Mucosa of descending colon (tissue), 3 donors: Measurements from ENCODE around the gene GDAP2. TPM values are rescaled to one million over a fixed set of nuclear protein-coding genes. Genes with fewer than 3 reads are reported as not detected.

Experiments
- ATAC-seq: fragments of 200-7000 bp; cut with Tn5 transposase; one replicate; pipeline ENCODE4 v1.9.1; 2020; ENCODE audit warnings: mild to moderate bottlenecking, moderate library complexity
- DNase-seq, 3 donors: peaks; one replicate each; pipeline ENCODE4 v3.0.0-alpha.2; 2020
- H3K36me3 ChIP-seq: fragments of 200-600 bp; one replicate; pipeline ENCODE4 v1.8.0; 2021; ENCODE audit warnings: low read depth, mild to moderate bottlenecking
- H3K4me1 ChIP-seq: fragments of 200-600 bp; one replicate; pipeline ENCODE4 v1.8.0; 2021; ENCODE audit warnings: low read depth, mild to moderate bottlenecking
- H3K4me3 ChIP-seq: fragments of 200-600 bp; one replicate; pipeline ENCODE4 v1.8.0; 2021; ENCODE audit warnings: mild to moderate bottlenecking
- H3K9me3 ChIP-seq: fragments of 200-600 bp; one replicate; pipeline ENCODE4 v1.8.0; 2021; ENCODE audit warnings: mild to moderate bottlenecking
- intact Hi-C, 2 donors: fragments of 100-400 bp; cut with DNase I in 1 of 2; cut with micrococcal nuclease in 1 of 2; formaldehyde crosslinking; loops; one replicate each; pipeline versions ENCODE4 v1.11.0 to v1.11.1; 2022; cut with DNase I, micrococcal nuclease
- total RNA-seq, 3 donors: library from RNA; stranded (reverse); fragmentation: NEBNext Ultra II Directional in 2 of 3; extraction: Animal tissue kit (Norgen Biotek cat#: 25700) in 2 of 3; gene quantifications; one replicate each; pipeline versions ENCODE4 v1.2.1 to v1.2.4, GENCODE V29; 2021 to 2023
- TF ChIP-seq, protein P1 (sequence below): fragments of 200-600 bp; IDR thresholded peaks from one replicate; pipeline ENCODE4 v1.8.0; 2022; ENCODE audit warnings: antibody characterized with exemption, mild to moderate bottlenecking
- donor health status: DM: no; HTN: no; CAD: no; lungs with moderate emphysema.
- donor health status: DM: no; HTN: no; CAD: no.
- donor health status: DM: no; HTN: yes; CAD: no.

GDAP2 gene
- total RNA-seq, 3 donors from 2014 or later = 27.4 to 36.0 (median 33.5) TPM

DNA sequence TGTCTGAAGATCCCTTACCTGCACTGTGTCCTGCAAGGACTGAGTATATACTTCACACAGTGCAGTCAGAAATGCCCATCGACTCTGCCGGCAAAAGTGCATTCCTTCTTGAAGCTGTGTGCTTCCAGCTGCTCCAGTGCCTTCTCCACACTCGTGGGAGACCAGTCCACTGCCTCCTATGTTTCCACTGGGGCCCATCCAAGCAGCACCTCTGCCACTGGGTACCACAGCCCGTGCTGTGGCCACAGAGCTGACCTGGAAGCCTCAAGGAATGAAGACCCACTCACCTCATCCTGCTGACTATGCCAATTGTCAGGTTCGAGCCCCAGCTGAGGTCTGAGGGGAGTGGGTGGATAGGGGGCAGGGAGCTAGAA is 108.1 kb downstream of the GDAP2 start:
- intact Hi-C loops = no loop called here
- TF ChIP-seq, protein P1, sequence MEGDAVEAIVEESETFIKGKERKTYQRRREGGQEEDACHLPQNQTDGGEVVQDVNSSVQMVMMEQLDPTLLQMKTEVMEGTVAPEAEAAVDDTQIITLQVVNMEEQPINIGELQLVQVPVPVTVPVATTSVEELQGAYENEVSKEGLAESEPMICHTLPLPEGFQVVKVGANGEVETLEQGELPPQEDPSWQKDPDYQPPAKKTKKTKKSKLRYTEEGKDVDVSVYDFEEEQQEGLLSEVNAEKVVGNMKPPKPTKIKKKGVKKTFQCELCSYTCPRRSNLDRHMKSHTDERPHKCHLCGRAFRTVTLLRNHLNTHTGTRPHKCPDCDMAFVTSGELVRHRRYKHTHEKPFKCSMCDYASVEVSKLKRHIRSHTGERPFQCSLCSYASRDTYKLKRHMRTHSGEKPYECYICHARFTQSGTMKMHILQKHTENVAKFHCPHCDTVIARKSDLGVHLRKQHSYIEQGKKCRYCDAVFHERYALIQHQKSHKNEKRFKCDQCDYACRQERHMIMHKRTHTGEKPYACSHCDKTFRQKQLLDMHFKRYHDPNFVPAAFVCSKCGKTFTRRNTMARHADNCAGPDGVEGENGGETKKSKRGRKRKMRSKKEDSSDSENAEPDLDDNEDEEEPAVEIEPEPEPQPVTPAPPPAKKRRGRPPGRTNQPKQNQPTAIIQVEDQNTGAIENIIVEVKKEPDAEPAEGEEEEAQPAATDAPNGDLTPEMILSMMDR = no peak
- DNase-seq (no peak), ATAC-seq (no peak)
- H3K9me3 ChIP-seq = peaks cover 7% of the 10 kb centered on the region
- H3K4me3 ChIP-seq = no peak overlapping the region
- no peaks in the 10 kb centered on the region for H3K36me3 ChIP-seq
- H3K4me1 ChIP-seq = no peaks in the 10 kb centered on the region

DNA sequence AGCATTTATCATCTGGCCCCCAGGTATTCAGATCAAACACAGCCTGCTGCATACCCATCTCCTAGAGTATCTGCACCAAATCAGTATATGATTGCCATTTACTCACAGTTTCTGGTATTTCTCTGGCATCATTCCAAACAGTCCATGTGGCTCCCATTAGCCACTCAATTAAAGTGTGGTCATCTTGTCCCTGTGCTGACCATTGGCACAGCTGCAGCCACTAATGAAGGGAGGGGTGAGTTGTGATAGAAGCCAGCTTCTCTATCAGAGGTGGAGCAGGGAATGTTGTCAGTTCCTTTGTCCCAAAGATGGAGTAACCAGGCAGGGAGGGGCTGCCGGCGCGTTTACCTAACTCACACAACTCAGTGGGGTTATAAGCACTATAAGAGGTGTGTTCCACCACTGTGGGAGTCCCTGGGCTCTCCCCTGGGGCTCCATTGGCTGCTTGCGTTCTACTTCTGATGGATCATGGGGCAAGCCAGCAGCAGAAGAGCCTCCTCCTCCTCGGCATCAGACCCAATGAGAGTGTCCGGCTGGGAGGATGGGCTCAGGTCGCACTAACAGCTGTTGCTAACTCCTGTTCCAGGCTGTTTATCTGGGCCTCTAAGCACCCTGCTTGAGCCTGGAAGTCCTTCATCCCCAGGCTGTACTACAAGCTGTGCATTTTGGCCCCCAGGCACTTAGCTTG is 108.6 kb downstream of the GDAP2 start:
- no peaks in the 10 kb centered on the region for H3K36me3 ChIP-seq
- TF ChIP-seq, protein P1 = no peak
- no peaks in the 10 kb centered on the region for H3K4me1 ChIP-seq
- H3K4me3 ChIP-seq = no peak overlapping the region
- H3K9me3 ChIP-seq = peaks cover 7% of the 10 kb centered on the region
- ATAC-seq (no peak), DNase-seq (no peak)
- intact Hi-C loops = no loop called here

DNA sequence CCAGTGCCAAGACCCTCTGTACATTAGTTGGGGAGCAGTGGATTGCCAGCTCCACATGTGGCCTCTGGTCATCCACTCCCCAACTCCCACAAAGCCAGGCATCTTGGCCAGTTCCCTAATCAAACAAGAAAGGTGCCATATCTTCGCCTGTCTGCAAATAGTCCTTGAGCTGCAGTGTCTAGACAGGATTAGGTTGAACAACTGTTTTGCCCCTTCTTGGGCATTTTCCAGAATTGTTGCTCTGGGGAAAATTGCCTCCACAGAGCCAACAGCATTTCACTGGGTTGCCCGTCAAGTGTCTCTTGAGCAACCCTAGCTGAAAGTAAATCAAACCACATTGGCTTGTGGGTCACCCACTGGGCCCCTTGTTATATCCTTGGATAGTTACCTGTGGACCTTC is 109.3 kb downstream of the GDAP2 start:
- Histone ChIP-seq H3K9me3 (peaks cover 7% of the 10 kb centered on the region), H3K4me1 (no peaks in the 10 kb centered on the region), H3K36me3 (no peaks in the 10 kb centered on the region), H3K4me3 (no peak overlapping the region)
- DNase-seq (no peak), ATAC-seq (no peak)
- TF ChIP-seq, protein P1 = no peak
- intact Hi-C loops = no loop called here

DNA sequence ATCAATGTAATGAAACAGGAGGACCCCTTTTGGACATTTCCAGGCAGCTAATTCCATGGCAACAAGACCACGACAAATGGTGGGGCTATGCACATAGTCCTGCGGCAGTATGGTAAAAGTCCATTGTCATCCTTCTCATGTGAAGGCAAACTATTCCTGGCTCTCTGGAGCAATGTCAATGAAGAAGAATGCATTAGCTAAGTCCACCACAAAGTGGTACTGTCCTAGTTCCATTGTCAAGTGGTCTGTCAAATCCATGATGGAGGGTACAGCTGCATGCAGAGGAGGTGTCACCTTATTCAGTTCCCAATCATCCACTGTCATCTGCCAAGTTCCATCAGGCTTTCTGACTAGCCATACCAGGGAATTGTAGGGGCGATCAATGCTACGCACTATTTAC is 110.1 kb downstream of the GDAP2 start:
- Histone ChIP-seq H3K9me3 (peaks cover 7% of the 10 kb centered on the region), H3K4me1 (no peaks in the 10 kb centered on the region), H3K4me3 (no peak overlapping the region), H3K36me3 (no peaks in the 10 kb centered on the region)
- TF ChIP-seq, protein P1 = no peak
- ATAC-seq = no peak
- intact Hi-C loops = no loop called here
- DNase-seq = no peak

DNA sequence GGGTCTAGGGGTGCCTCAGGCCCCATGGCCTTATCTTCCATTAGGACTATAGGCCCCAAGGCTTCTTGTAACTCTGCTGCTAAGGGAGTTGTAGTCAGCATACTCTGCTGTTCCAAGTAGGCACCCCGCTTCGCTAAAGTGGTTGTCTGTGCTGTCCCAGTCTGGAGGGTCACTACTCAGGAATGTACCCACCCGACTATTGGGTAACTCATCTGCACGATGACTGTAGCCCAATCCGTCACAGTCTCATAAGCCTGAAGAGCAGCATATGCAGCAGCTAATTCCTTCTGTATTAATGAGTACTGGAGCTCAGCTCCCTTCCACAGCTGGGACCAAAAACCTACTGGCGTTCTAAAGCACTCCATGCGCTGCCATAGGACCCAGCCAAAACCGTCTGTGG is 111.0 kb downstream of the GDAP2 start:
- H3K36me3 ChIP-seq = no peaks in the 10 kb centered on the region
- TF ChIP-seq, protein P1 = no peak
- DNase-seq (no peak), ATAC-seq (no peak)
- H3K9me3 ChIP-seq = peaks cover 7% of the 10 kb centered on the region
- intact Hi-C loops = no loop called here
- no peak overlapping the region for H3K4me3 ChIP-seq
- no peaks in the 10 kb centered on the region for H3K4me1 ChIP-seq

DNA sequence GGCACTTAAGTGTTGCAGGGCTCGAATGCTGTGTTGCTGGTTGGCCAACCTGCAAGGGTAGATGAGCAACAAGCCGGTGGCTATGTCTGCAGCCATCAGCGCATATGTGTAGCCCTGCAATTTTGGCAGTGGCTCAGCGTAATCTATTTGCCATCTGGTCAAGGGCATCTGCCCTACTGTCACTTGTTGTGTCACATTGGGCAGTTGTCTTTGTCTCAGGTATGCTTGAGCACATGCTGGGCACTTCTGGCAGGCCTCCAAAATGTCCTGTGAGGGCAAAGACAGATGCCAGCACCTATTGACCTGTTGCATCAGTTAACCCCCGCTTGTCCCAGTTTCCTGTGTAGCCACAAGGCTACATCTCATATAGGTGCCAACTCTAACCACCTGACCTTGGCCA is 111.8 kb downstream of the GDAP2 start:
- no peaks in the 10 kb centered on the region for H3K36me3 ChIP-seq
- intact Hi-C loops = no loop called here
- H3K4me1 ChIP-seq = no peaks in the 10 kb centered on the region
- ATAC-seq = no peak
- DNase-seq = no peak
- TF ChIP-seq, protein P1 = no peak
- H3K4me3 ChIP-seq = no peak overlapping the region
- H3K9me3 ChIP-seq = peaks cover 7% of the 10 kb centered on the region
